HG02870 (cell line): ENCODE results near the gene HOXC11.

ENCODE experiments used
- ATAC-seq: cut with Tn5 transposase; IDR thresholded peaks from one replicate; pipeline ENCODE4 v1.9.1; 2021; ENCODE audit warnings: mild to moderate bottlenecking, moderate library complexity; ENCODE audit not compliant: unreplicated experiment

HOXC11 gene

DNA sequence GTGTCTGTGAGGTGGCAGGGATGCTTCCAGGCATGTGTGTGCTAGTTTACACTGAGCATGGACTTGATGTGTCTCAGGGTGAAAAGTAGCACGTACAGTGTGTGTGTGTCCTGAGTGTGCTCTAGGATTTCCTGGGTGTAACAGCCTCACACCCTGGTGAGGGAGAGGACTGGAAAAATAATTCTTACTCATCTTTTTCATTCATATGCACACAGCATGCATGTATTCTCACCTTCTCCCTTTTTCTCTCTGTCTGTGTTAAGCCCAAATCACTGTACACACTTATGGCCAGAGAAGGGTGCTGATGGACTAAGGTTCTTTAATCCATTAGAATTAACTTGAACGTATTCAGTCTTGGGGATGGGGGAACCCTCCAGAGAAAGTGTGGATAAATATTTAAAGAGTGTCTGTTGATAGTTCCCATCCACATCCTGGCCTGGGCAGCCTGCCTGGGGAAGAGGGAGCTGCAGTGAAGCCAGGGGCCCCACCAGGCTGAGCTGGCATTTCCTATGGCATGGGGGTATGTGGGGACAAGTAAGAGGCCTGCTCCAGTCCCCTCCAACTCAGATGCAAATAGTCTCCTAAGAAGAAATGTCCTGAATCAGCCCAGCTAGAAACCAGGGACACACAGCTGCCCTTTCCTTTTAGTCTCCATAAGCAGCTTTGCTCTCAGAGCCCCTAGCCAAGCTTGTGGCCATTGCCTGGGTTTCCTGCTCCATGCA lies 34.8 kb downstream of the HOXC11 start:
- no peak for ATAC-seq

DNA sequence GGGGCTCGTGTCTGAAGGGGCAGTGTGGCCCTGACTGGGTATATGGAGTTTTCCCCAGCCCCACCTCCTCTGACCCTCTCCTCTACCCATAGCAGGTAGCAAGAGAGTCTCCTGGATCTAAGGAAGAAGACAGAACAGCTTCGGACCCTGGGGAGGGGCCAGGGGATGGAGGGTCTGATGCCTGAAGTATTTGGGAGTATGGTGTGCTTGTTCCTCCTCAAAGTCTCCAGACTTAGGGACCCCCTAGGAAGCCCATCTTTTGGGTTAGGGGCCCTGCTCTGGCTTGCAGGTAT lies 35.3 kb downstream of the HOXC11 start:
- ATAC-seq = no peak

DNA sequence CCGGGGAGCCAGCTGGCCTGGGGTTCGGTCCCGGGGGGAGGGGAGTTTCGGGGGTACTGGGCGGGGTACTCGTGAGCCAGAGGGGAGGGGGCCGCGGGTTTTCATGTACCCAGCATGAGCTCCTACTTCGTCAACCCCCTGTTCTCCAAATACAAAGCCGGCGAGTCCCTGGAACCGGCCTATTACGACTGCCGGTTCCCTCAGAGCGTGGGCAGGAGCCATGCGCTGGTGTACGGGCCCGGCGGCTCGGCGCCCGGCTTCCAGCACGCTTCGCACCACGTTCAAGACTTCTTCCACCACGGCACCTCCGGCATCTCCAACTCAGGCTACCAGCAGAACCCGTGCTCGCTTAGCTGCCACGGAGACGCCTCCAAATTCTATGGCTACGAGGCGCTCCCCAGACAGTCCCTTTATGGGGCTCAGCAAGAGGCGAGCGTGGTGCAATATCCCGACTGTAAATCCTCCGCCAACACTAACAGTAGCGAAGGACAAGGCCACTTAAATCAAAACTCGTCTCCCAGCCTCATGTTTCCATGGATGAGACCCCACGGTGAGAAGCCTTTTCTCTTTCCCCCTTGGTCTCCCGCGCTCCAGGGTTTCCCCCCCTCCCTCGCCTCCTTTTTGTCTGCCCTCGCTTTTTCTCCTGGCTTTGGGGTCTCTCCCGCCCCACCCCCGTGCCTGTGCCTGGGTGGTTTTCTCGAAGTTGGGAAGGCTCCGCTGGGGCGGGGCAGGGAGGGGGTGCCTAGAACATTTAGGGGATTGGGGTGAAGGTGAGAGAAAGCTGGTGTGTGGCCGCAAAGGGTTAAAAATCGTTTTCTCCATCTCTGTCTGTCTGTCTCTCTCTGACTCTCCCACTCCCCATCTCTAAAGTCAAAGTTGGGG lies 36.5 kb downstream of the HOXC11 start:
- ATAC-seq = no peak

DNA sequence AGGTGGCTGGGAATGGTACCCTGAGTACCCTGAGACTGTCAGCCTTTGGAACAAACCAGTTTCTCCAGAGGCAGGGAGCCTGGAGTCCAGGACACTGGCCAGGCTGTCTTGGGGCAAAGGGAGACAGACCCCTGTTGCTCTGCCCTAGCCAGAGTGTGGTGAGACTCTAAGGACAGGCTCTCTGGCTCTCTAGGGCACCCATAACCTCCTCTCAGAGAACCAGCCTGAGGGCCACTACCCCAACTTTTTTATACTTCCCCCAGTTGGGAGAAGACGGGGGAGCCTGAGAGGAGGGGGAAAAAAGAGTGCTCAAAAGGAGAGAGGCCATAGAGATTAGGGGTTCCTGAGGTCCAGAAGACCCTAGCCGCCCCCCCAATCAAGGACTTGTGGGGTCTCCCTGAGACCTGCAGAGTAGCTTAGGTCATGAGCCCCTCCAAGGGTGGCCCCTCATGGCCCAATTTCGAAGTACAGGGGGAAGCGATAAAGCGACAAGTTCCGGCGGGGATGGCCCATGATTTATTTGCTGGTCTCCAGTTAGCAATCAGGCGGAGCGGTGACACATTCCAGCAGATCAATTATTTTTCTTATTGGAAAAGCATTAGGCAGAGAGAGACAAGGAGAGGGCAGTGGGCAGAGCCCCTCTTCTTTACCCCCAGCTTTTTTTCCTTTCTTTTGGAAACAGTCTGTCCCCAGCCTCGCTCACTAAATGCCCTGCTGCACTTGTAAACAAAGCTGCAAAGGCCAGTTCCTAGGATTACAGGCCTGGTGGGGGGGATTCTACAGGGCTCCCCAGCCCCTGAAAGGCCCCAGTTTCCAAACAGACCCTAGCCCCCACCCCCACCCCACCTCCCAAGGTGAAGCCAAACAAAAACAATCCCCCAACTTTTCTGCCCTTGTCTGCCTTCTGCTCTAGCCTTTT lies 37.4 kb downstream of the HOXC11 start:
- no peak for ATAC-seq

DNA sequence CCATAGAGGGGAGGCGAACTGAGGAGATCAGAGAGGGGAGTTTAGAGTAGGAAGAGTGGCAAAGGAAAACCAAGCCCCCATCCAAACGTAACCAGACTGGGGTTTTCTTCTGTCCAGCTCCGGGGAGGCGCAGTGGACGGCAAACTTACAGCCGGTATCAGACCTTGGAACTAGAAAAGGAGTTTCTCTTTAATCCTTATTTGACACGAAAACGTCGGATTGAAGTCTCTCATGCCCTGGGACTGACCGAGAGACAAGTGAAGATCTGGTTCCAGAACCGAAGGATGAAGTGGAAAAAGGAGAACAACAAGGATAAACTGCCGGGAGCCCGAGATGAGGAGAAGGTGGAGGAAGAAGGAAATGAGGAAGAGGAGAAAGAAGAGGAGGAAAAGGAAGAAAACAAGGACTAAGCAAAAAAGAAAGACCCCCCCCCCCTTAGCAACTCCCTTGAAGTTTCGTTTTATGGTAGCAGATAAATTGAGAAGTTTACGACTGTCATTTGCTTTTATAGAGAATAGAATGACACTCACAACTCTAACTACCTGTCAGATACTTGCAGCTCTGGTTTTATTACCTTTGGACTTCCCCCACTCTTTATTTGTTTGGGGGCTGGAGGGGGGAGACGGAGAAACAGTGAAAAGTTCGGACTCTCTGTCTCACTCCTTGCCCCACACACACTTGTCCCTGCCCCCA lies 38.2 kb downstream of the HOXC11 start:
- ATAC-seq = no peak

DNA sequence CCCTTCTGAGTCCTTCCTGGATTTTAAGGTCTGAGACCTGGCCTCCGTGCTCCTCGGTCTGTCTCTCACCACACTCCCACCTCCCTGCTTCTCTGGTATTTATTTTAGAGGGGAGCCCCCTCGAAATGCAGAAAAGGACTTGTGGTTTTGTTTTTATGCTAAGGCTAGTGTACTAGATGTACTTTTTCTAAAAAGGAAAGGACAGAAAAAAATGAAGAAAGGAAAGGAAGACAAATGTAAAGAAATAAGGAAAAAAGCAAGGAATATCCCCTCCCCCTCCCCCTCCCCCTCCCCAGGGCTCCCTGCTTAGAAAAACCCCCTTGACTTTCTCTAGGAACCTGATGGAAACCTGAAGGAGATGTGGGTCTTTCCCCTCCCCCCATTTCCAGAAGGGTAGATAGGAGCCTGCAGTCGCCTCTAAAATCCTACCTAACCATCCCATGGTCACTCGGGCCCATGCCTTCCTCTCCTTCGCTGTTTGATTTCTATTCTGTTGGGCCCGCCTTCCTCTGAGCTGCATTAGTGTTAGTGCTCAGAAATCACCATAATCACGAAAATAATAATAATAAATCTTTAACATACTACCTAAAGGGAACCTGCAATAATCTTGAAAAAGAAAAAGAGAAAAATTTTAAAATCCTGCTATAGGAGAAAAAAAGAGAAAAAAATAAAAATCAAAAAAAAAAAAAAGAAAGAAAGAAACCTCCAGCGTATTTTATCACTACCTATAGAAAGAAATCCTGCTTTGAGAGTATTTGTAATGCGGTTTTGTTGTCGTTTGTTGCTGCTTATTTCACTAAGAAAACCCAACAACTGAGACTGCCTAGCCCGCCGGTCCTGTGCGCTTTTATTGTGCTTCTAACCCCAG lies 39.0 kb downstream of the HOXC11 start:
- no peak for ATAC-seq

DNA sequence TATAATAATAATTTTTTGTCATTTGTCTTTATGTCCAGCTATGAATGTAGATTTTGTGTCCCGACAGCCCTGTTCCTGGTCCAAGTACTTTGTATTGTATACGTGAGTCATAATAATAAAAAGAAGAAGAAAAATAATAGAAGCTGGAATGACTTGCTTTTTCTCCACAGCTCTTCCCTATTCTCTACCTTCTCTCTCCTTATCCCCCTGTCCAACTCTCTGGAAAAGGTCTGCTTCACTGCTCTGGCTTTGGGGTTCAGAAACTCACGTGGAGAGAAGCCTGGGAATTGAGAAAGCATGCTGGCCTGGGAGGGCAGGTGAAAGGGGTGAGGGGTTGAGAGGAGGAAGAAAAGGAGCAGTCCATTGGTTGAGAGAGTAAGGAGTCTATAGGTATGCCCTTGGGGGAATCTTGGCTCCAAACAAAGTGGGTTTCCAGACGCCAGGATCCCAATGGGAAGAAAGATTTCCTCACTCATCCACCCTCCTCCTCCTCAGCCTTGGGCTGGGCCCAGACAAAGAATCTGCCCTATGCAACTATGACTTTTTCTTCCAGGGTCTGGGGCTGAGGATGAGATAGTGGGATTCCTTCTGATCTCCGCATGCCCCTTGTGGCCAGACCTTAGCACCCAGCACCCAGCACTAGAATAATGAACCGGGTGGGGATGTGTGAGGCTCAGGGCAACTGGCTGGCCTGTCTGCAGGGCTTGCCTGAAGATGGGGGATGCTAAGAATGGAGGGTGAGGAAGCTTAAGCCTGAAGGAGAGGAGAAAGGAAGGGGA lies 39.9 kb downstream of the HOXC11 start:
- no peak for ATAC-seq

DNA sequence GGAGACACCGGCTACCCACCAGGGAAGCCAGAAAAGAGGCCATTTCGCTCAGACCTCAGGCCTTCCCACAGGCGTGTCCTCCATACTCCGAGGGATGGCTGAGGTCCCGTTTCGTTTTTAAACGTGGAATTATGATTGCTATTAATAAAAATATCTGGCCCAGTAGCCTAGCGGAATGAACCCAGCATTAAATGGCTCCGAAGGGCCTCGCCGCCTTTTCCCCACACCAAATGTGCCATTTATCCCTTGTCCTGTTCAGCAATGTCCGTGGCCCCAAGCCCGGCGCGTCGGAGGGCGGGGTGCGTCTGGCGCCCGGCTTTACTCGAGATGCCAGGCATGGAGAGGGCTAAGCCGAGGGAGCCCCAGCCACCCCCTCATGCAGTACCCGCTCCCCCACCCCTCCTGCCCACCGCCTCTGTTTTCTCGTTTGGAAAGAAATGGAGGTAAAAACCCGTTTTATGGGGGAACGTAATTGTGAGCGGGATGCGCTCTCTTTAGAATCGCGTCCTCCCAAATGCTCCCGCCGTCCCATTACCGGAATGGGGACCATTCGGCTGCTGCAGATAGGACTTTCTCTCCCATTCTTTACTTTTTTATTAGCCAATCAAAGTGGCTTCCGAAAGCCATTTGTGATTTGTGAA lies 41.6 kb downstream of the HOXC11 start:
- ATAC-seq = no peak

DNA sequence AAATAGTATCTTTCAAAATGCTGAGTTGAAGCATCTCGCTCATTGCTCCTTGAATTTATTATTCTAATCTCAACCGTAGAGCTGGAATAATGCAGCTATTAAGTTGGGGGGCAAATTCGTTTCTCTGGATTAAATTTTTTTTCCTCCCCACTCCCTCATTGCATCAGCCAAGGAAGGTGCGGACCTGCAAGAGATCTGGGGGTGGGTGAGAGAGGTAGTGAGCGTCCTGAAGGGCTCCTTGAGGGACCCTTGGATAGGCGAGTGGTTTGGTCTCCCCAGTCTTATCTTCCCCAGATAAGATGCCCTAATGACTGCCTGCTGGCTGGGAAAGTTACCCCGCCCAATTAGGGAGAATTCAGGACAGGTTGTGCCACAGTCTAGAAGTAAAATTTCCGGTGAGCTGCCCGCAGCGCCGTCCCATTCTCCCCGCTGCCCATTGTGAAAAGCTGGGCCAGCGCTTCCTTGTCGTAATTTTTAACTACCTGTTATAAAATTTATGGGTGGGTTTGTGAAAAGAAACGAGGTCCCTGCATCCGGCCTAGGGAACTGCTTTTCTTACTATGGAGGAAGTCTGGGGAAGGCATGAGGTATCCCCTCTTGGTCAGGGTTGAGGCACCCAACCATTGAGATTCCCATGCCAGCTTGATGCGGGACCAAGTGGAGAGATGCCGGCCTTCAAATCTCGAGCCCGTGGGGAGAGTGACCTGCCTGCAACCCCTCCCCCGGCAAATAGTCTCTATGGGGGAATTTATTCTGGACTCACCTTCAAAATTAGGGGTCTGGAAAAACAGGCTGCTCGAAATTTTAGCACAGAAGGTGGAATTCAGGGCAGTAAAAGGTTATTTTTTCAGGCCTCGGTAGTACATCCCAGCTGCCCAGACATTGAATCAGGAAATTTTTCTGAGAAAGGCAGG lies 42.3 kb downstream of the HOXC11 start:
- no peak for ATAC-seq

DNA sequence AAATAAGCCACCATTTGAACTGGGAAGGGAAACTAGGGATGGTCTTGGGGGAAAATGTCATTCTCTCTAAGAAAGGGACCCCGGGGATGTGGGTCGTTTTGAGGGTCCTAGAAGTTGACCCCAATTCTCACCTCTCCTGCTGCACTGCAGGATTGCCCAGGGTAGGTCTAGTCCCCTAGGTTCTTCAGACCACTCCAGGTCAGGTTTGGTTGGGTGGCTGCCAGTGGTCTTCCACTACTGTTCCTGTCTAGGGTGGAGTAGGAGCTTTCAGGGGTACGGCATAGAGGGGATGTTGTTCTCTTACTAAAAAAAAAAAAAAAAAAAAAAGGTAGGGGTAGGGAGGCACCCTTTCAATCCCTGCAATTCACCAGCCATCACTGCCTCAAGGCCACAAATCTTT lies 43.1 kb downstream of the HOXC11 start:
- no peak for ATAC-seq

DNA sequence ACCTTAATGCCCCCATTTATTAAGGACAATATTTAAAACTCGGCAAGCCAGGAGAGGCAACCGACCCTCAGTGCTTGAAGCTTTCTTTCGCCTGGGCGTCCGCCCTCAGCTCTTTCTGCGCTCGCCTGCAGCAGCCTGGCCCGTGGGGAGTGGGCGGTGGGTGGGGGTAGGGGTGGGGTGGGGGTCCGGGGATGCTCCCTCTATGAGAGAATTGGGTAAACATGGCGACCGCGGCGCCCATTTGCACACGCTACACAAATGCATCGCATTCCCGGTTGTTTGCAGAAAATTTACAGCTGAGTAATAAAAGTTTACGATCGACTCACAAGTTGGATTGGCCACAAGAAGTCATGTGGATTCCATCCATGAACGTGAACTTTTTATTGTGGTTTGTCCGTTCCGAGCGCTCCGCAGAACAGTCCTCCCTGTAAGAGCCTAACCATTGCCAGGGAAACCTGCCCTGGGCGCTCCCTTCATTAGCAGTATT lies 43.6 kb downstream of the HOXC11 start:
- no peak for ATAC-seq

DNA sequence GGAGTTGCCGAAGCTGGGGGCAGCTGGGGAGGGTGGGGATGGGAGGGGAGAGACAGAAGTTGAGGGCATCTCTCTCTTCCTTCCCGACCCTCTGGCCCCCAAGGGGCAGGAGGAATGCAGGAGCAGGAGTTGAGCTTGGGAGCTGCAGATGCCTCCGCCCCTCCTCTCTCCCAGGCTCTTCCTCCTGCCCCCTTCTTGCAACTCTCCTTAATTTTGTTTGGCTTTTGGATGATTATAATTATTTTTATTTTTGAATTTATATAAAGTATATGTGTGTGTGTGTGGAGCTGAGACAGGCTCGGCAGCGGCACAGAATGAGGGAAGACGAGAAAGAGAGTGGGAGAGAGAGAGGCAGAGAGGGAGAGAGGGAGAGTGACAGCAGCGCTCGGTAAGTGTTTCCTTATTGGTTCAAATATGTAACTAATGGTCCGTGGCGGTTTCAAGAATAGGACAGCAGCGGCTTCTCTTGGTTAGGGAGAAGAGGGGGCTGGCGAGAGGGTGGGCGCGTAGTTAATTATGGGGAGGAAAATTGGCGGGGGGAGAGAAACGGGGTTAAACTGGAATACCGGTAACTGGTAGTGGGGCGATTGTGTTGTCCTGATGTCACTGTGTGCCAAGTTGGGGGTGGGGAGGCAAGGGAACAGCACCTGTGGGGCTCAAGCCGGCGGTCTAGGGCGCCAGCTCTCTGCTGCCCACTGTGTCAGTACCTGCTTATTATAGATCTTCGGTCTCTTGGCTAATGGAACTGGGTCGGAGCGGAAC lies 44.3 kb downstream of the HOXC11 start:
- ATAC-seq = no peak

DNA sequence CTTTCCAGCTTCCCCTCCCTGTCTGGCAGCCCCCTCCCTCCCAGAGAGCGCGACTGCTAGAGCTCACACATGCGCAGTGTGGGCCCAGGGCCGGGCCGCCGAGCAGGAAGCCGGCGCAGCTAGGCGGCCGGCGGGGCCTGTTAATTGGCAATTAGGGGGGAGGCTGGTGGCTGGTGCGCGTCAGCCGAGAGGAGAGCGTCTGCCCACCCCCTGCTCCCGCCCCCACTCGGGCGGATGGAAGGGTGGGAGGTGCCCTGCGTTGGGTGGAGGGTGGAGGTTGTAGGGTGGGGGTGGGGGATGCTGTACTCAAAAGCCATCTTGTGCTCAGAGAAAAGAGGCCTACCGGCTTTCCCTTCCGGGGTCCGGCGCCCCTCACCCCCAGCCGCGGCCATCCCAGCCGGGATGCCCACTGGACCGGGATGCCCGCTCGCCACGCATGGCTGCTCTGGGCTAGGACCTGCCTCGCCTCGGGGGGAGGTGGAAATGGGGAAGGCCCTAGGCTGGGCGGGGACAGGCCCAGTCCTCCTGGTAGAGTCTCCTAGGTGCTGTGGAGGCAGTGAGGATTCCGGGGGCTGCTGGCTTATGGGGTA lies 45.0 kb downstream of the HOXC11 start:
- peak; percentile 71 for ATAC-seq

DNA sequence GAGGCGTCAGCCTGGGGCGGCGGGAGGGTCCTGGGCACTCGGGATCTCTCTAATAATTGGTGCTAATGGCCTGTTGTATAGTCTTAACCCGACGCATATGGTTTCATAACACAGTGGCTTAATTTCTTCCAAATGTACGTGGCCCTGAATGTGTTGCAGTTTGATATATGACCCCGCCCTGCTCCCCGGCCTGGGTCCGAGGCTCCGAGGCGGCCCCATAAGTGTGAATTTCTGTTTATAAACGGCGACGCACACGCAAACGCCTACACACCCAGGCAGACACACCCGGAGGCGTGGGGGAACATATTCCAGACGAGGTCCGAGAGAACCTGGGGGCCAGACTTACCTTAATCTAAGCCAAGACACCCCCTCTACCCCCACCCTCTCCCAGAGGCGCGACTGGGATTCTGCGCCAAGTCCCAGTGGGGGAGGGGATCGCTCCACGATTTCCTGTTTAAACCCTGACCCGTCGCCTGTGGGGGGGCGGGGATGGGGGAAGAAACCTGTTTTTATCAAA lies 45.6 kb downstream of the HOXC11 start:
- ATAC-seq = no peak

DNA sequence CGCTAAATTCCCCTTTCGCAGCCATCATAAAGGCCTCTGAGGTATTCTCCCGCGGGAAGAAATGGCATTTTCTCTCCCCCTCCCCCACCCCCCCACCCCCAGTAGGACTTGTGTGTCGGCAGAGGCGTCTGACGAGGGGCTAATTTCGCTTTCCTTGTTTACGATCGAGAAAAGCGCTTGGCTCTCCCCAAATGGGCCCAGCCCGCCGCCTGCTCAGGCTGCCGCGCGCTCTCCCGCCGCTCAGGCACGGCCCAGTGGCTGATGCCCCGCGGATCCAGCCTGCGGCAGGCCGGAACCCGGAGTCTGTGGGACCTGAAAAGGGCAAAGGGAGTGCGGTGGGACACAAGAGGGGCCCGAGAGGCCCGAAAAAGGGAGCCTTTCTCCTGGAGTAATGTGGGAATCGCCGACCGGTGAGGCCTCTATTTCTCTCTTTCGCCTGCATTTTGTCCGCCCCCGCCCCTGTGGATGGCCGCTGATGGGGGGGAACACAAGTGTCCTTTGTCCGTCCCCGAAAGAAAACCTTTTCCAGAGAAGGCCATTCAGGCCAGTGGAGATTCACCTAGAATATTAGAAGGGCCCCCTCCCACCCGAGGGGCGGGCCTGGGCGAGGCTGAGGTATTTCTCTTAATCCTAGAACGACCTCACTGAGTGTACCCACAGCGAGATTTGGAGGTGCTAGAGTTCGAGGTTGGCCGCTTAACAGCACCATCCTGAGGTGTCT lies 46.3 kb downstream of the HOXC11 start:
- no peak for ATAC-seq
